Measurements from ENCODE around the gene GDI1.

- TF ChIP-seq CTCF (IDR thresholded peaks at IDR 0.05) (no peak), EZH2 (IDR thresholded peaks at IDR 0.05; ENCODE audit: borderline replicate concordance, insufficient read depth, low read depth, low read length, poor library complexity, severe bottlenecking) (no peak)
Observed at GRCh38 chrX:154458954-154459778, 22.2 kb downstream of the GDI1 start.

Data from B cell (primary cell).